ENCODE measurements around the gene CACNB3. TPM values are rescaled to one million over a fixed set of nuclear protein-coding genes. Genes with fewer than 3 reads are reported as not detected.

CACNB3 gene
- total and polyA plus RNA-seq, 9 of the 15 experiments (the other 6 are each of a cell fraction or from before 2014, with no cell fraction given): 0.24 to 2.0 (median 1.5) TPM

DNA sequence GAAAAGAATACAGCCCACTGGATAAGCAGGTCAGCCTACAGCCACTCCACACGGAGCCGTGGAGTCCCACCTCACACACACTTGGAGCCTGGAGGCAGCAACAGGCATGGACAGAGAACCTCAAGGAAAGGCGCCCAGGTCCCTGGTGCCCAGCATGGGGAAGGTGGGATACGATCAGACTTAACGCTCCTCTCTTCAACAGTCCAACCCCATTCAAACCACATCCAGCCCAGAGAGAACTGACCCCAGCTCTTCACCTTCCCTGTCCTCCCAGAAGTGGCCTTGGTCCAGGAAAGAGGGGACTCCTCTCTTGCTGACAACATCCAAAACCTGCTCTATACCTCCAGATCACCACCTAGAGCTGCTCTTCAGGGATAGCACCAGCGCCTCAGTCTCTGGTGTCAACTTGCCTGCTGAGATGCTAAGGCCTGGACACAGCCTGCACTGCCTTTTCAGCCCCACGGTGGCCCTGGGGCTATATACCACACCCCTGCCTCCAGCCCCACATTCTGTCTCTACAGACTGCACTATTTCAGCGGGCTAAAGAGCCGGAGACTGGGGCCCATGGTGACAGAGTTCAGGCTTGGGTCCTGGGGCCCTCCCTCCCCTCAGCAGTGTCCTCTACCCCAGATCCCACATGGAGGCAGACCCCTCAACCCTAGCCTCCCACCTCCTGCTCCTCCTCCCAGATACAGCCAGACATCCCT is 36.4 kb upstream of the CACNB3 start:
- CTCF ChIA-PET (ENCODE audit: low intra/inter-chr PET ratio): interaction anchor here (0.5 kb wide), 1 partner anchor 722 kb away, joined by 4 read pairs; no protein-coding TSS in a partner anchor
- BruUV-seq (replicated peaks): no TSS peak
- Histone ChIP-seq H3K4me1 (replicated peaks in 1 of 2; ENCODE audit: control insufficient read depth in 2 of 2, insufficient read depth in 2 of 2, low read length in 2 of 2) (peaks cover 0 to 11% of the 10 kb centered on the region in 2 experiments; a peak in 3 of 5 replicates), H3K27ac (ENCODE audit: extremely low read depth, low read depth, low read length) (no peak overlapping the region), H3K4me2 (ENCODE audit: insufficient read depth, low read length) (no peak overlapping the region), H3K36me3 (ENCODE audit: control insufficient read depth, insufficient read depth, low read length) (no peaks in the 10 kb centered on the region), H3K79me2 (ENCODE audit: control insufficient read depth, insufficient read depth, low read length) (no peaks in the 10 kb centered on the region), H3K27me3 (ENCODE audit: control insufficient read depth in 2 of 2, insufficient read depth in 2 of 2, low read length in 2 of 2) (peaks cover 29 to 68% of the 10 kb centered on the region in 2 experiments), H3K9me3 (replicated peaks; ENCODE audit: control insufficient read depth, insufficient read depth, low read depth, low read length) (no peaks in the 10 kb centered on the region), H3K9ac (ENCODE audit: insufficient read depth in 1 of 2, low read depth in 2 of 2, low read length in 2 of 2) (no peak overlapping the region), H3K9me1 (ENCODE audit: control insufficient read depth, insufficient read depth, low read length) (no peaks in the 10 kb centered on the region), H2AFZ (ENCODE audit: low read depth, low read length) (no peak overlapping the region), H3K4me3 (no peak overlapping the region), H4K20me1 (replicated peaks; ENCODE audit: control insufficient read depth, insufficient read depth, low read length) (peaks cover 9% of the 10 kb centered on the region; the same call in 1 of the 2 replicates)
- DNase-seq (ENCODE audit: extremely low read depth in 1 of 4, low spot score in 3 of 4): no peak
- intact Hi-C loops (cut with micrococcal nuclease) (no loop called here), in situ Hi-C loops (cut with MboI) (loop anchor here (25.0 kb wide), 1 partner anchor 245 kb away; the partner anchor contains the start of gene OR8S1)
- POLR2A ChIA-PET: interaction anchor here (0.6 kb wide), 1 partner anchor 331 kb away, joined by 3 read pairs; no protein-coding TSS in a partner anchor
- FAIRE-seq: no peak
- TF ChIP-seq ZFP36 (IDR thresholded peaks at IDR 0.05; ENCODE audit: low read depth, low read length, partially characterized antibody): no peak
- TF ChIP-seq HMG20A (CRISPR knock-in tag; conservative IDR thresholded peaks at IDR 0.05): no peak
- 4% methylated on average over 9 of the region's 9 CpGs for WGBS (ENCODE audit: insufficient coverage, low coverage, missing lambda C conversion rate)
- ATAC-seq: peak; percentile 54
